ENCODE data around the gene HACE1. TPM values are rescaled to one million over a fixed set of nuclear protein-coding genes. Genes with fewer than 3 reads are reported as not detected.
A peak's percentile ranks its signal among the peaks of the same experiment; 100 is the strongest.

The HACE1 gene
- polyA plus RNA-seq, 3 donors, result 2.7 to 3.9 (median 3.4) TPM

DNA sequence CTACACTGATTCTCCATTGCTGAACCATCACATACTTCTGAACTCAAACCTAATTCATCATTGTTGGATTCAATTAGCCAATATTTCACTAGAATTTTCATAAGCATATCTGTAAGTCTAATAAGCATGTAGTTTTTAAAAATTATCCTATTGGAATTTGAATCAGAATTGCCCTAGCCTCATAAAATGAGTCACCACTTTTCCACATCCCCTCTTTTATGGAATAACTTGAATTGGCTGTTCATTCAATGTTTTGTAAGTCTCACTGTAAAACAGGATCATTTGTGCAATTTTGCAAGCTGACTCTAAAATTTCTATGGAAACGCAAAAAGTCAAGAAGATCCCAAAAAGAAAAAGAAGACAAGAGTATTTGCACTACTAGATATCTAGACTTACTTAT lies 141.0 kb downstream of the HACE1 start:
- no peak overlapping the region for H3K4me3 Mint-ChIP-seq
- WGBS (ENCODE audit: insufficient coverage), result no CpG with 5 or more reads among the region's 1 CpG
- H3K27me3 Mint-ChIP-seq (ENCODE audit: low read depth in 3 of 3), result no peaks in the 10 kb centered on the region
- DNase-seq, result no peak
- no peaks in the 10 kb centered on the region for H3K36me3 ChIP-seq (replicated peaks in 1 of 2; ENCODE audit: control insufficient read depth in 1 of 2, insufficient read depth in 2 of 2, low read length in 2 of 2)
- no peaks in the 10 kb centered on the region for H3K9me3 ChIP-seq (replicated peaks in 1 of 2; ENCODE audit: control insufficient read depth in 1 of 2, insufficient read depth in 1 of 2, low read length in 2 of 2)
- no peak overlapping the region for H3K9ac ChIP-seq (ENCODE audit: insufficient read depth, low read length, poor library complexity, severe bottlenecking)
- no peak overlapping the region for H3K27ac ChIP-seq (ENCODE audit: low read depth in 1 of 2, low read length in 2 of 2)
- H3K4me3 ChIP-seq (replicated peaks in 1 of 3; ENCODE audit: low read depth in 2 of 3, low read length in 3 of 3), result no peak overlapping the region
- TF ChIP-seq, protein P1, sequence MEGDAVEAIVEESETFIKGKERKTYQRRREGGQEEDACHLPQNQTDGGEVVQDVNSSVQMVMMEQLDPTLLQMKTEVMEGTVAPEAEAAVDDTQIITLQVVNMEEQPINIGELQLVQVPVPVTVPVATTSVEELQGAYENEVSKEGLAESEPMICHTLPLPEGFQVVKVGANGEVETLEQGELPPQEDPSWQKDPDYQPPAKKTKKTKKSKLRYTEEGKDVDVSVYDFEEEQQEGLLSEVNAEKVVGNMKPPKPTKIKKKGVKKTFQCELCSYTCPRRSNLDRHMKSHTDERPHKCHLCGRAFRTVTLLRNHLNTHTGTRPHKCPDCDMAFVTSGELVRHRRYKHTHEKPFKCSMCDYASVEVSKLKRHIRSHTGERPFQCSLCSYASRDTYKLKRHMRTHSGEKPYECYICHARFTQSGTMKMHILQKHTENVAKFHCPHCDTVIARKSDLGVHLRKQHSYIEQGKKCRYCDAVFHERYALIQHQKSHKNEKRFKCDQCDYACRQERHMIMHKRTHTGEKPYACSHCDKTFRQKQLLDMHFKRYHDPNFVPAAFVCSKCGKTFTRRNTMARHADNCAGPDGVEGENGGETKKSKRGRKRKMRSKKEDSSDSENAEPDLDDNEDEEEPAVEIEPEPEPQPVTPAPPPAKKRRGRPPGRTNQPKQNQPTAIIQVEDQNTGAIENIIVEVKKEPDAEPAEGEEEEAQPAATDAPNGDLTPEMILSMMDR (IDR thresholded peaks at IDR 0.05), result no peak
- H3K4me2 ChIP-seq (replicated peaks; ENCODE audit: extremely low read depth, low read length, poor library complexity, severe bottlenecking), result no peak overlapping the region
- peaks cover 0 to 12% (median 0%) of the 10 kb centered on the region in 7 donors for H3K9me3 Mint-ChIP-seq
- H2AFZ ChIP-seq (ENCODE audit: insufficient read depth, low read depth, low read length, poor library complexity, severe bottlenecking), result no peak overlapping the region
- H3K4me1 Mint-ChIP-seq, result peaks cover 8% of the 10 kb centered on the region
- peak overlapping the region in 1 of 7 donors; percentile 5 for H3K27ac Mint-ChIP-seq
- no peaks in the 10 kb centered on the region for H3K79me2 ChIP-seq (ENCODE audit: insufficient read depth, low read length)
- no peaks in the 10 kb centered on the region for H4K20me1 ChIP-seq (ENCODE audit: insufficient read depth, low read length)
- intact Hi-C loops (cut with micrococcal nuclease), result no loop called here
- H3K36me3 Mint-ChIP-seq, result no peaks in the 10 kb centered on the region
- no peaks in the 10 kb centered on the region for H3K27me3 ChIP-seq (ENCODE audit: control insufficient read depth in 2 of 2, insufficient read depth in 2 of 2, low read length in 2 of 2)
- H3K4me1 ChIP-seq (ENCODE audit: control insufficient read depth in 1 of 2, insufficient read depth in 2 of 2, low read length in 2 of 2), result no peaks in the 10 kb centered on the region

DNA sequence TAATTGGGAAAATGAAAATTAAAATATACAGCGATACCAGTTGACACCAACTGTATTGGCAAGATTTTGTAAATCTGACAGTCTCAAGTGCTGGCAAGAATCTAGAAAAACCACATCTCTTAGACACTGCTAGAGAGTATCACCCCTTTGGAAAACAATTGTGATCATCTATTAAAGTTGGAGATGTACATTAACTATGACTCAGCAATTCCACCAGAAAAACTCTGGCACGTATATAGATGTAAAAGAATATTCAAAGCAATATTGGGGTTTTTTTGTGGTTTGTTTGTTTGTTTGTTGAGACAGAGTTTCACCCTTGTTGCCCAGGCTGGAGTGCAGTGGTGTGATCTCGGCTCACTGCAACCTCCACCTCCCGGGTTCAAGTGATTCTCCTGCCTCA lies 142.9 kb downstream of the HACE1 start:
- no peaks in the 10 kb centered on the region for H3K36me3 ChIP-seq (replicated peaks in 1 of 2; ENCODE audit: control insufficient read depth in 1 of 2, insufficient read depth in 2 of 2, low read length in 2 of 2)
- no peak overlapping the region for H3K4me3 Mint-ChIP-seq
- no peaks in the 10 kb centered on the region for H3K36me3 Mint-ChIP-seq
- no peak overlapping the region for H2AFZ ChIP-seq (ENCODE audit: insufficient read depth, low read depth, low read length, poor library complexity, severe bottlenecking)
- H3K4me3 ChIP-seq (replicated peaks in 1 of 3; ENCODE audit: low read depth in 2 of 3, low read length in 3 of 3), result no peak overlapping the region
- intact Hi-C loops (cut with micrococcal nuclease), result no loop called here
- no peaks in the 10 kb centered on the region for H3K27me3 ChIP-seq (ENCODE audit: control insufficient read depth in 2 of 2, insufficient read depth in 2 of 2, low read length in 2 of 2)
- no peaks in the 10 kb centered on the region for H3K27me3 Mint-ChIP-seq (ENCODE audit: low read depth in 3 of 3)
- TF ChIP-seq, protein P1 (IDR thresholded peaks at IDR 0.05), result no peak
- H3K9ac ChIP-seq (ENCODE audit: insufficient read depth, low read length, poor library complexity, severe bottlenecking), result no peak overlapping the region
- H4K20me1 ChIP-seq (ENCODE audit: insufficient read depth, low read length), result no peaks in the 10 kb centered on the region
- no peak overlapping the region for H3K27ac Mint-ChIP-seq
- WGBS (ENCODE audit: insufficient coverage), result 100% methylated on average over 1 of the region's 4 CpGs
- no peaks in the 10 kb centered on the region for H3K79me2 ChIP-seq (ENCODE audit: insufficient read depth, low read length)
- H3K4me1 ChIP-seq (ENCODE audit: control insufficient read depth in 1 of 2, insufficient read depth in 2 of 2, low read length in 2 of 2), result no peaks in the 10 kb centered on the region
- H3K9me3 ChIP-seq (replicated peaks in 1 of 2; ENCODE audit: control insufficient read depth in 1 of 2, insufficient read depth in 1 of 2, low read length in 2 of 2), result no peaks in the 10 kb centered on the region
- H3K9me3 Mint-ChIP-seq, result peaks cover 0 to 12% (median 0%) of the 10 kb centered on the region in 7 donors
- no peak for DNase-seq
- peaks cover 11% of the 10 kb centered on the region for H3K4me1 Mint-ChIP-seq
- no peak overlapping the region for H3K4me2 ChIP-seq (replicated peaks; ENCODE audit: extremely low read depth, low read length, poor library complexity, severe bottlenecking)
- no peak overlapping the region for H3K27ac ChIP-seq (ENCODE audit: low read depth in 1 of 2, low read length in 2 of 2)

All from CD14-positive monocyte (primary cell).